BJ (cell line): ENCODE data around the gene DNER. TPM values are rescaled to one million over a fixed set of nuclear protein-coding genes. Genes with fewer than 3 reads are reported as not detected.

Experiments
- CTCF ChIA-PET: fragments of 350-600 bp; formaldehyde crosslinking; extraction: SDS; loops from one replicate; lab custom pipeline; 2021; ENCODE audit warnings: antibody characterized with exemption, inconsistent platforms; lab: Yijun Ruan, JAX
- POLR2A ChIA-PET: fragments of 300-600 bp; sonication (Branson Sonifier 250); formaldehyde crosslinking; extraction: SDS; loops from one replicate; lab custom pipeline; 2021; ENCODE audit warnings: antibody characterized with exemption; lab: Charles Lee
- DNase-seq: peaks from one replicate; pipeline ENCODE4 v3.0.0-alpha.2; 2011; ENCODE audit warnings: low read depth
- H3K27me3 ChIP-seq: 2 replicates; pipeline ENCODE4 v1.6.0; 2011; ENCODE audit warnings: low read length; ENCODE audit not compliant: control insufficient read depth, insufficient read depth
- H3K36me3 ChIP-seq: 2 replicates; pipeline ENCODE4 v1.5.1; 2011; ENCODE audit warnings: low read length; ENCODE audit not compliant: control insufficient read depth, insufficient read depth
- H3K4me3 ChIP-seq: 2 replicates; pipeline ENCODE4 v1.5.1; 2011; ENCODE audit warnings: low read depth, mild to moderate bottlenecking, control low read depth, low read length
- polyA plus RNA-seq: library from polyadenylated mRNA; depleted of rRNA; stranded (reverse); fragments of >200 nt; gene quantifications from 2 replicates; pipeline ENCODE4 v1.2.3, GENCODE V29; 2011
- TF ChIP-seq, protein P1 (sequence below): IDR thresholded peaks from 2 replicates; pipeline ENCODE4 v1.5.1; 2011; ENCODE audit warnings: low read depth, mild to moderate bottlenecking, control low read depth, inconsistent platforms, low read length, moderate library complexity; ENCODE audit not compliant: insufficient read depth

The DNER gene
- polyA plus RNA-seq, 1 experiment, result 0.02 TPM

GRCh38 chr2:229688141-229688540, 26.2 kb downstream of the DNER start:
- no peaks in the 10 kb centered on the region for H3K27me3 ChIP-seq
- ChIA-PET POLR2A (no interaction called here), CTCF (interaction anchor here (1.1 kb wide), 1 partner anchor 10 kb away, joined by 4 read pairs; no protein-coding TSS in a partner anchor)
- TF ChIP-seq, protein P1, sequence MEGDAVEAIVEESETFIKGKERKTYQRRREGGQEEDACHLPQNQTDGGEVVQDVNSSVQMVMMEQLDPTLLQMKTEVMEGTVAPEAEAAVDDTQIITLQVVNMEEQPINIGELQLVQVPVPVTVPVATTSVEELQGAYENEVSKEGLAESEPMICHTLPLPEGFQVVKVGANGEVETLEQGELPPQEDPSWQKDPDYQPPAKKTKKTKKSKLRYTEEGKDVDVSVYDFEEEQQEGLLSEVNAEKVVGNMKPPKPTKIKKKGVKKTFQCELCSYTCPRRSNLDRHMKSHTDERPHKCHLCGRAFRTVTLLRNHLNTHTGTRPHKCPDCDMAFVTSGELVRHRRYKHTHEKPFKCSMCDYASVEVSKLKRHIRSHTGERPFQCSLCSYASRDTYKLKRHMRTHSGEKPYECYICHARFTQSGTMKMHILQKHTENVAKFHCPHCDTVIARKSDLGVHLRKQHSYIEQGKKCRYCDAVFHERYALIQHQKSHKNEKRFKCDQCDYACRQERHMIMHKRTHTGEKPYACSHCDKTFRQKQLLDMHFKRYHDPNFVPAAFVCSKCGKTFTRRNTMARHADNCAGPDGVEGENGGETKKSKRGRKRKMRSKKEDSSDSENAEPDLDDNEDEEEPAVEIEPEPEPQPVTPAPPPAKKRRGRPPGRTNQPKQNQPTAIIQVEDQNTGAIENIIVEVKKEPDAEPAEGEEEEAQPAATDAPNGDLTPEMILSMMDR, result no peak
- DNase-seq, result no peak
- H3K36me3 ChIP-seq, result no peaks in the 10 kb centered on the region
- H3K4me3 ChIP-seq, result no peak overlapping the region

DNA sequence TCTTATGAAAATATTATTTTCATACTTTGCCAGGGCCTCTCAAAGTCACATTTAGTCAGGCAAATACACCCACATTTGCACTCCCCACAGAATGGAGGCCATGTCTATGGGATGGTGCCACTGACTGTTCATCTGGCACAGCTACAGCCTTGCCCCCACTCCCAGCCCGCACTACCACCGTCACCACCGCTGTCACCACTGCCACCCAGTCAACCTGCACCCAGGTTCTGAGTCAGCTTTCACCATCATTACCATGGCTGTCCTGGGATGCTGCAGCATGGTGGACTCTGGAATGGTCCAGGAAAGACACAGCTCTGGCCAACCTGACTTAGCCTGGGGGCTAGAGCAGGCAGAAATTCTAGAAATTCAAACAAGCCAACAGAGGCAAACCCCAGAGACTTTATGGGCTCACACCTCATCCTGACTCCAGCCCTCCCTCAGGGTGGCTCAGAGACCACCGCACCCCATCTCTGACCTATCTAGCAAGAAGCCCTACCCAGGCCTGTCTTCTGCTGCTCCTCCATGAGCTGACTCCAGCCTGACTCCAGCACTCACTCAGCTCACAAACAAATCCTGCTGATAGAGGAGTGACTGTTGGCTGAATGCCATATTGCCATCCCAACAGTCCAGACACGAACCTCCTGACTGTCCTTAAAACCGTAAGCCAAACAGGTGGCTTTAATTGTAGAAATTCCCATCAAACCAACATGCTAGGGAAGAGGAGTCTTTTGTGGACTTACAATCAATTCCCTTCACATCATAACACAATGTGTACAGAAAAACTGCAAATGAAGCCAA, 28.0 kb downstream of the DNER start:
- Histone ChIP-seq H3K4me3 (no peak overlapping the region), H3K27me3 (no peaks in the 10 kb centered on the region), H3K36me3 (no peaks in the 10 kb centered on the region)
- POLR2A ChIA-PET, result no interaction called here
- DNase-seq, result no peak
- TF ChIP-seq, protein P1, result no peak
- CTCF ChIA-PET, result interaction anchor here (0.5 to 0.6 kb wide), 2 partner anchors 36 to 237 kb away, joined by 3 read pairs; no protein-coding TSS in a partner anchor

DNA sequence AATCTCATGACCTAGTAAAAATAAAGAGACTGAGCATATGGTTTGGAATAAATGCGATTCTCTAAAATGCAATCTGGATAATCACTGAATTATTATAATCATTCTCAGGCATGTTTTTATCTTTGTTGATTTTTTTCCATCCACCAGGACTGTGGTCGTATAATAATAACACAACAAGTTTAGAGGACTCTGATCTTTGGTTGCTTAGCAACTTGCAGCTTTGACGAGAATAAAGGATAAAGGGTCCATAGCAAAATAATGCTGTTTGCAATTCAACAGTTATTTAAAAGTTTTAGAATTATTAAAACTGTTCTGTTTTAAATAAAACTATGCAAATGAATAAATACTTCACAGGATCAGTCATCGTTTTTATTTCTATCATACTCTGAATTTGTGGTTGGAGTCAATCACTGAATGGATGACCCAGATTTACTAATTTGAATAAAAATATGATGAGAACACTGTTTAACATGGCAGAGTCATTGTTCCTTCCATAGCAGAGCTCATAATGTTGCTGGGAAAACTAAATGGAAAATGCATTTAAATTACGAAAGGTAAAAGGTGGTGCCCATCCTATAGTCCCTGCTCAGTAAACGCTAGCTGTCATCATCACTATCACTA, 29.3 kb downstream of the DNER start:
- DNase-seq, result no peak
- POLR2A ChIA-PET, result no interaction called here
- H3K4me3 ChIP-seq, result no peak overlapping the region
- CTCF ChIA-PET, result no interaction called here
- TF ChIP-seq, protein P1, result no peak
- H3K27me3 ChIP-seq, result no peaks in the 10 kb centered on the region
- H3K36me3 ChIP-seq, result no peaks in the 10 kb centered on the region

- DNase-seq, result no peak
- no peak overlapping the region for H3K4me3 ChIP-seq
- H3K27me3 ChIP-seq, result no peaks in the 10 kb centered on the region
- ChIA-PET POLR2A (no interaction called here), CTCF (no interaction called here)
- H3K36me3 ChIP-seq, result no peaks in the 10 kb centered on the region
- TF ChIP-seq, protein P1, result no peak
Observed at GRCh38 chr2:229679393-229680125, 34.8 kb downstream of the DNER start.

DNA sequence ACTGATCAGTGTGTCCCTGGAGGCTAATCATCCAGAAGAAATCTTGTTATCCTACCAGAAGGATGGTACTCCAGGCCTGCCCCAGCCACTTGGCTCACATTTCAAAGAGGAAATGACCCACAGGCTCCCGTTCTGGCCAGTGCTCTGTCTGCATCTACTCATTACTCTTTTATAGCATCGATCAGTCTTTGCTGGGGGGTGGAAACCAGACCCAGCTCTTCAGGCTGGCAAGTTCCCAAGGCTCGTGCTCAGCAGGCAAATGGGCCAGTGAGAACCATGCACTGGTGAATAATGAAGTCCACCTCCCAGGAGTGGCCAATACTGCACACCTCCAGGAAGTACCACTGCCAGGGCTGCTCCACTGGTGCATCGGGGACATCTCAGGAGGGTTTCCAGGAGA, 38.8 kb downstream of the DNER start:
- ChIA-PET POLR2A (no interaction called here), CTCF (no interaction called here)
- H3K27me3 ChIP-seq, result no peaks in the 10 kb centered on the region
- no peak overlapping the region for H3K4me3 ChIP-seq
- no peak for DNase-seq
- no peaks in the 10 kb centered on the region for H3K36me3 ChIP-seq
- TF ChIP-seq, protein P1, result no peak
